NOMO-1 treated with DMSO at 0.1 percent for 48 hours (cell line): ENCODE measurements around the gene GOLGB1.
"Not testable (repeated sequence)": the region's sequence is repeated elsewhere in the genome, so short reads cannot be mapped to it uniquely, and the experiment has no call there.

Experiments
- DNase-seq: peaks from one replicate; lab custom pipeline; 2025; ENCODE audit not compliant: unreplicated experiment; lab: John Stamatoyannopoulos, UW

GOLGB1 gene

DNA sequence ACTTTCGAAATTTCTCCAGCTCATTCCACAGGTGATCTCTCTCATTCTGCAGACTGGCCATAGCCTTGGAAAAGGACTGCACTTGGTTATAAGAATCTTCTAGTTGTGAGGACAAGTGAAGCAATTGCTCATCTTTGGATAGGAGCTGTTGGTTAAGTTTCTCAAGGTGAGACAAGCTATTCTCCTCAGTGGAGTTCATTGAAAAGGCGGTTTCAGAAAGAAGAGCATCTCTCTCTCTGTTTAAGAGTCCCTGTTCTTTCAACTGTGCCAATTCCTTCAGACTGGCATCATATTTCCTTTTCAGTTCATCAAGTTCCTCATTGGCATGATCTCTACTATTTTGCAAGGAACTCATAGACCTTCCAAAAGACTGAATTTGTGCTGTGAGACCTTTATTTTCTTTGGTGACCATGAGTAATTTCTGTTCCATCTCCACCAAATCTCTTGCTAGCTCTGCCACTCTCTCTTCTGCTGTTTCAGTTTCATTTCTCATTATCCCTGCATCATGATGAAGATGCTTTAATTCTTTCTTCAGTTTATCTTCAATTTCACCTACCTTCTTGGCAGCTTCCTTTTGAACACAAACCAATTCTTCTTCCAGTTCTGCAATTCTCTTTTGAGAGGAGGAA is 58.6 kb downstream of the GOLGB1 start:
- no peak for DNase-seq

GRCh38 chr3:121688747-121689146 is 60.8 kb downstream of the GOLGB1 start:
- not testable (repeated sequence) for DNase-seq

DNA sequence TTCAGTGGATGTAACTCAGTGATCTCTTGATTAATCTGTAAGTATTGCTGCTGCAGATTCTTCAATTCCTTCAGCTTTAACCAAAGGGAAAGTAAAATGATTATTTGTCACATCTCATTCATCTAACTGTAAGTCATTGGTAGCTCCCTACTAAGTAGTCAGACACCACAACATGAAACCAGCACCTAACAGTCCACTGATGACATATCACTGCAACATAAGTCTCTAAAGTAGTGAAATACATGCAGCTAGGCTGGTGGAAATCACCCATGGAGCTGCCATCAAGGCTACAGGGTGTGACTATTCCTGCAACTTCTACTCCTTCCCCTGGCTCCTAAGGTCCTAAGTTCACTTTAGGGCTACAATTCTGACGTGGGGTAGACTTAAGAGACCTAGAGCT is 67.7 kb downstream of the GOLGB1 start:
- DNase-seq: no peak

DNA sequence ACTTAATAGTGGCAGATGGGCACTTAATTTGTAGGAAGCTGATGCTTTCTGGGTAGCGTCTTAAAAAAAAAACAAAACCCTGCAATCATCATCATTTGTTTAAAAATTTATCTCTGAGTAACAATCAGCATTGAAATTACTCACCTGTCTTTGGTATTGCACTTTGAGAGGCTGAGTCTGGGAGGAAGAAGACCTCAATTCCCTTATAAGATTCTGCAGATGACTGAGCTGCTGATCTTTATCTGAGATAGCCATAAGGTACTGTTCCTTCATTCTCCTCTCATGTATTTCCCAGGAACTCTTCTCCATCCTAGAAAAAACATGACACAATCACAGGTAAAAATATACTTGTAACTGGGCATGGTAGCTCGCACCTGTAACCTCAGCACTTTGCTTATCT is 72.4 kb downstream of the GOLGB1 start:
- no peak for DNase-seq

DNA sequence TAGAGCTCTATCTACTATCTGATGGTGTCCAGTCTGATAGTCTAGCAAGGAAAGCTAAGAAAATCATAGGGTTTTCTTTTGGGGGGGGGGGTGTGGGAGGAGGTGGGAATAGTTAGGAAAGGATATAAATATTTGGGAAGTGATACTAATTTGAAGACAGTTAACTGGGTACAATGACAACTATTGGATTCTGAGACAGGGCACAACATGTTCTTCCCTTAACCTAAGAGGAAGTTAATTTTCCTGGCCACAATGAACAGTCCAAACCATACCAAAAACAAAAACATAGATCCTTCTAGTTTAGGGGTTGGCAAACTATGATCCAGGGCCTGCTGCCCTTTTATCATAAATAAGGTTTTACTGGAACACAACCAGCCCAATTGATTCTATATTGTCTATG is 78.9 kb downstream of the GOLGB1 start:
- DNase-seq: no peak

- DNase-seq: peak; percentile 36
These were observed 82.2 kb downstream of the GOLGB1 start for GRCh38 chr3:121667333-121667732.

DNA sequence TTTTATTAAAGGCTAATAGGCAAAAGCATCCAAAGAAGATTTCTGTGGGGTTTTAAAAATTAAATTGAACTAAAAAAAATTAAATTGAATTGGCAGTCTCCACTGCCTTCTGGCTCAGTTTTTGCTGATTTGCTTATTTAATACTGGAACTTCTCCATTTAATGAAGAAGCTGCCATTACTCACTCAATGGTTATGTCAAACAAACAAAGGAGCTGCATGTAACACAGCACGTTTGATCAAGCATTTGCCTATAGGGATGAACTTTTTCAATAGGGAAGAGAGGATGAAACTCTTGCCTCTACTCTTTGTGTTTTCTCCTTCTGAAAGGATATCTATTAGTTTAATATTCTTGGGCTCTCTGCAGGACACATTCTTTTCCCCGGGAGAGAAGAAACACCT is 84.1 kb downstream of the GOLGB1 start:
- no peak for DNase-seq

- DNase-seq: no peak
These were observed 86.2 kb downstream of the GOLGB1 start for GRCh38 chr3:121663171-121663847.

- no peak for DNase-seq
These were observed 86.8 kb downstream of the GOLGB1 start for GRCh38 chr3:121662742-121663141.

GRCh38 chr3:121661376-121661775 is 88.2 kb downstream of the GOLGB1 start:
- DNase-seq: no peak

GRCh38 chr3:121660356-121661171 is 89.0 kb downstream of the GOLGB1 start, which contains the start of gene HCLS1:
Gene HCLS1, minus strand, starts transcription at chr3:121660903. Its CDS starts 2,556 bp downstream, at chr3:121658347.
- peak; percentile 95 for DNase-seq

DNA sequence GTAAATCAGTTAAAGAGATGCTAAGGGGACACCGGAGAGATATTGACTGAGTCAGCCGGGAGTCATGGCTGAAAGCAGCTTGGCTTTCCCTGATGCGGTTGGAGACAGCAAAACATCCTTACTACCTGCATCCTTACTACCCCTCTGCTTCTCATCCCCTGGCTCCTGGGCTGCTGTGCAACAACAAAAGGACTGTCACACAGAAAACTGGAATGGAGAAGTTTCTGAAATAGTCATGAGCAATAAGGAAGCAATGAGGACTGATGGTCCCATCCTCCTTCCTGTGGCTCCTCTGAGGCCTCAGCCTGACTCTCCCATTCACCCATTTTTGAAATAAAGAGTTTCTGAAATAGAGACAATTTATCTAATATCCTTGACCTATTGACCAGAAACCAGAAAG is 90.0 kb downstream of the GOLGB1 start:
- no peak for DNase-seq

GRCh38 chr3:121658716-121659435 is 90.7 kb downstream of the GOLGB1 start:
- no peak for DNase-seq

DNA sequence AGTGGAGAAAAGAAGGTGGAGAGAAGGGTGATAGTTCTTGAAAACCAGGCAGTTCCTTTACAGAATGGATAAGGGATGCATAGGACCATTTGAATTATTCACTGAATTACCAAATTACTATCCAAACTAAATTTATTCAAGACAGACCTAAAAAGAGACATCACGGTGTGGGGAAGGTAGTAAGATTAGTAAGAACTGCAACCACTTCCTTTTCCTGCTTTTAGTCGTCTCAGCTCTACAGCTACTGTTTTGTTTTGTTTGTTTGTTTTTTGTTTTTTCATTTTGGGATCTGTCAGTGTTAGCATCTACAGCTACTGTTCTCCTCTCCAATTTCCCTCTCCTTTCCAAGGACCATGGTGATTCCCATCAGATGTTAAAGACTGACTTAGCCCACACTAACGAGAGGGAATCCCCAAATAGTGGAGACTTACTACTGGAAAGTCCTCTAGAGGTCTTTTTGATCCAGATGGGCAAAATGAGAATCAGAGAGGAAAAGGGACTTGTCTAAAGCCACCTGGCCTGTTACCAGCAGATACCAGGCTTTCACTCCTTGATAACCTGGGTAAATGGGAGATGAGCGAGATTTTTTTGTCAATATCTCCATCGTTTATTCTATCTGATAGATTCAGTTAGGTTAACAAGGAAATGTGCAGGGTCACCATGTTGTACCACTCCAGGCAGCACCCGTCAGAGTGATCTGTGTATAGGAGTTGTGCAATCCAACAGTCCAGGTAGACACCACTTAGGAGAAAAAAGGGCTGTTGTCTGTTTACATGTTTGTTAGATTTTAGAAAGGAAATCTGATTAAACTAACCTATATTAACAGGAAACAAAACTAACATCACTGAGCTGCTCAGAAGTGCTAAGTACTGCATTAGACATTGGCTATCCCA is 94.8 kb downstream of the GOLGB1 start:
- DNase-seq: no peak

GRCh38 chr3:121651684-121652083 is 97.9 kb downstream of the GOLGB1 start:
- DNase-seq: no peak

DNA sequence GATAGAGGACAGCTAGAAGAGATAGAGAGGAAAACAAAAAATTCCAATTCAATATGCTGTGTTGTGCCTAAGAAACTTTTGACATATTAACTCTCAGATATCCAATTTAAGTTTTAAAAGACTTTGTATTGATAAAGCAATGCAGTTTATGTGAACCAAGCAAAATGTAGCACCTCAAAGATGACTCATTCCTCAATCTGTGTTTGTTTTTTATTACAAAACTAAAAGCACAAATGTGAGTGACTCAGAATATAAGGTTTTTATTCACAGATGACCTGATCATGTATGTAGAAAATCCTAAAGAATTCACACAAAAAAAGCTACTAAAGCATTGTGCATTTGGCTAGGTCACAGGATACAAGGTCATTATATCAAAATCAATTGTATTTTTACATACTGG is 99.9 kb downstream of the GOLGB1 start:
- DNase-seq: no peak

- DNase-seq: no peak
These were observed 101.2 kb downstream of the GOLGB1 start for GRCh38 chr3:121648219-121648958.

DNA sequence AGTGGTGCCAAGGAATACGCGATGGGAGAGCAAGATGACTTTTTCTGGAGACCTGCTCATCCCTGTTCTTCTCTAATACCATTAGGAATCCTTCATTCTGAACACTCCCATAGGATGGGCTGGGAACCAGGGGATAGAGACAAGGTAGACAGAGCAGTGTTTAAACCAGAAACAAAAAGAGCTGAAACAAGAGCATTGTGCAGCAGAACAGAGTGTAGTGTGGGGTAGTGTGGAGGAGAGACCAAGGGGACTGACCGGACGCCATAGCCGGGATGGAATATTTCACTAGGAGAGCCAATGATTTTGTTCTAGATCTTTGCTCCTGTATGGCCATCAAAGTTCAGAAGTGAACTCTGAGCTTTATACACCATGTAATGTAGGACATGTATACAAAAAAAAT is 104.5 kb downstream of the GOLGB1 start:
- DNase-seq: no peak

DNA sequence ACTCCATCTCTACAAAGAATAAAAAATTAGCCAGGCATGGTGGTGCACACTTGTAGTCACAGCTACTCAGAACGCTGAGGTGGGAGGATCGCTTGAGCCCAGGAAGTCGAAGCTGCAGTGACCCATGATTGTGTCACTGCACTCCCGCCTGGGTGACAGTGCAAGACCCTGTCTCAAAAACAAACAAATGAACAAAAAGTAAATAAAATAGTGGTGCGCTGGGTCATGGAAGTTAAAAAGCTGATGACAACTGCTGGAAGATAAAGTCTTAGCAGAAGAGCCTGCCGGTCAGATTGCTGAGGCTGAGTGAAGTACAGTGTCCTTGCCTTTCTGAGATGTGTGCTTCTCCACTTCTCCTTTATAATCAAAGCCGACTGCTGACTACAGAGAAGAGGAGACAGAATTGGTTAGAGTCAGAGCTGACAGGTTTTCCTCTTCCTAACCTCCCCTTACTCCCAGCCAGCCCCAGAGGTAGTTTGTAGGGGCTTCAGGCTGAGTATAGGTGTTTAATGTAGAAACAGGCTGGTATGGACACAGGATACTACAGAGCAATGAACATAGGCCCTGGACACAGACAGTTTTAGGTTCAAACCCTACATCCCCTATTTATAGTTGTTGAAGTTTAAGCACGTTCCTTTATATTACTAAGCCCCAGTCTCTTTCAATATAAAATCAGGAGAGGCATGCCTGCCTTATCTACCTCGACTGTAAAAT is 106.8 kb downstream of the GOLGB1 start:
- DNase-seq: no peak
